Stimulated activated CD4-positive, alpha-beta T cell treated with anti-CD3 and anti-CD28 coated beads, Interleukin-1b, Interleukin-23, amount 100 ng/mL, for 24 hours (primary cell): ENCODE results near the gene CCDC8.
"Not testable (repeated sequence)": the region's sequence is repeated elsewhere in the genome, so short reads cannot be mapped to it uniquely, and the experiment has no call there.

ENCODE experiments used
- DNase-seq, 4 experiments: peaks; one replicate each; pipeline ENCODE4 v3.0.0-alpha.2; 2020; ENCODE audit warnings: low read depth in 4 of 4, low spot score in 1 of 4

CCDC8 gene, protein sequence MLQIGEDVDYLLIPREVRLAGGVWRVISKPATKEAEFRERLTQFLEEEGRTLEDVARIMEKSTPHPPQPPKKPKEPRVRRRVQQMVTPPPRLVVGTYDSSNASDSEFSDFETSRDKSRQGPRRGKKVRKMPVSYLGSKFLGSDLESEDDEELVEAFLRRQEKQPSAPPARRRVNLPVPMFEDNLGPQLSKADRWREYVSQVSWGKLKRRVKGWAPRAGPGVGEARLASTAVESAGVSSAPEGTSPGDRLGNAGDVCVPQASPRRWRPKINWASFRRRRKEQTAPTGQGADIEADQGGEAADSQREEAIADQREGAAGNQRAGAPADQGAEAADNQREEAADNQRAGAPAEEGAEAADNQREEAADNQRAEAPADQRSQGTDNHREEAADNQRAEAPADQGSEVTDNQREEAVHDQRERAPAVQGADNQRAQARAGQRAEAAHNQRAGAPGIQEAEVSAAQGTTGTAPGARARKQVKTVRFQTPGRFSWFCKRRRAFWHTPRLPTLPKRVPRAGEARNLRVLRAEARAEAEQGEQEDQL

GRCh38 chr19:46413262-46414031 is at the start of gene CCDC8:
Gene CCDC8 (minus strand): TSS chr19:46413564. CDS start chr19:46412810, 754 bp downstream.
- no peak for DNase-seq

- DNase-seq: no peak
Observed at GRCh38 chr19:46461537-46461936, 48.2 kb upstream of the CCDC8 start.

DNA sequence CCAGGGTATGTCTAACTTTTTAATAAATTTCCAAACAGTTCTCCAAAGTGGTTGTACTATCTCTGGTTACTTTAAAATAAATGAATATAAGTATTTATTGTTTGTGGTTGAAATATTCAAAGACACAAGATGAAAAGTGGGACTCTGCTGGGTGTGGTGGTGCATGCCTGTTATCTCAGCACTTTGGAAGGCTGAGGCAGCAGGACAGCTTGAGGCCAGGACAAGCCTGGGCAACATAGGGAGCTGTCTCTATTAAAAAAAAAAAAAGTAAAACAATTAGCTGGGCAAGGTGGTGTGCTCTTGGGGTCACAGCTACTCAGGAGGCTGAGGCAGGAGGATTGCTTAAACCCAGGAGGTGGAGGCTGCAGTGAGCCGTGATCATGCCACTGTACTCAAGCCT is 47.6 kb upstream of the CCDC8 start:
- DNase-seq: no peak

DNA sequence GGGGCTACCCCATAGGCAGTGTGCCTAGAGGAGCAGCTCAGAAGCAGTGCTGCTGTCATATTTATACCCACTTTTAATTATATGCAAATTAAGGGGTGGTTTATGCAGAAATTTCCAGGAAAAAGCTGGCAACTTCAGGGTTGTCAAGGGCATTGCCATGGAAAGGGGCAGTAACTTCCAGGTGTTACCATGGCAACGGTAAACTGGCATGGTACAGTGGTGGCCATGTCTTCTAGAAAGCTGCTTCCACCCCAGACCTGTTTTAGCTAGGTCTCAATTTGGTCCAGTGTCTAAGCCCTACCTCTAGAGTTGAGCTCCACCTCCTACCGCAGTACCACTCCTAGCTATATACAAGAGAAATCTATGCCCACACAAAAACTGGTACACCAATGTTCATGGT is 46.7 kb upstream of the CCDC8 start:
- DNase-seq: no peak

DNA sequence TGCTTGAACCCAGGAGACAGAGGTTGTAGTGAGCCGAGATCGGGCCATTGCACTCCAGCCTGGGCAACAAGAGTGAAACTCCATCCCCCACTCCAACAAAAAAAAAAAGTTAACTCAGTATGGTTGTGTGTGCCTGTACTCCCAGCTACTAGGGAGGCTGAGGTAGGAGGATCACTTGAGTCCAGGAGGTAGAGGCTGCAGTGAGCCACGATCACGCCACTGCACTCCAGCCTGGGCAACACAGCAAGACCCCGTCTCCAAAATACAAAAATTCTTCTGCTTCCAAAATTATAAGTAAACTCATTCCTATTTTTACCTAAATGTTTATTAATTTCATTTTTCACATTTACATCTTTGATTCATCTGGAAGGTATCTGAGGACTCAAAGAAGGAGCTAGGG is 43.6 kb upstream of the CCDC8 start:
- DNase-seq: no peak

DNA sequence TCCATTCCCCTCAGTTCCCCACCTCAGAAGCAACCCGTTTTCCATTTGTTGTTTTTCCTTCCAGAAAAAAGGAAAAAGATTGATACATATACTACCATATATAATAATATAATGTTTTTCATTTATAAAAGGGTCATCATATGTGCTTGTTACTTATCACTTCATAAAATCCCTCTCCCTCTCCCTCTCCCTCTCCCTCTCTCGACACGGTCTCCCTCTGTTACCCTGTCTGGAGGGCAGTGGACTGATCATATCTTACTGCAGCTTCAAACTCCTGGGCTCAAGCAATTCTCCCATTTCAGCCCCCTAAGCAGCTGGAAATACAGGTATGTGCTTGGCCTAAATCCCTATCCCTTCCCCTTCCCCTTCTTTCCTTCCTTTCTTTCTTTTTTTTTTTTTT is 40.9 kb upstream of the CCDC8 start:
- no peak for DNase-seq

DNA sequence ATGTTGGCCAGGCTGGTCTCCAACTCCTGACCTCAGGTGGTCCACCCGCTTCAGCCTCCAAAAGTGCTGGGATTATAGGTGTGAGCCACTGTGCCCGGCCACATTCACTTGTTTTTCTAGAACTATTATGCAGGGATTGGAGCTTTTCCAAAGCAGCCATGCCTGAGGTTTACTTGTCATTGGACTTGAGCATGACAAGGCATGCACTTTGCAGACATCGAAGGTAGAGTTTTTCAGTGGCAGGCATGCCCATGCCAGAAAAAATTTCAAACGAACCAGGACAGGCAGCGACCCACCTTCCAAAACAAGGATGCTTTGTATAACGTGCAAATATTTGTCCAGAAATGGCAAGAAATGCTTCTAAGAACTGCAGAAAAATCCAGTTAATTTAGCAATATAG is 40.3 kb upstream of the CCDC8 start:
- DNase-seq: no peak

DNA sequence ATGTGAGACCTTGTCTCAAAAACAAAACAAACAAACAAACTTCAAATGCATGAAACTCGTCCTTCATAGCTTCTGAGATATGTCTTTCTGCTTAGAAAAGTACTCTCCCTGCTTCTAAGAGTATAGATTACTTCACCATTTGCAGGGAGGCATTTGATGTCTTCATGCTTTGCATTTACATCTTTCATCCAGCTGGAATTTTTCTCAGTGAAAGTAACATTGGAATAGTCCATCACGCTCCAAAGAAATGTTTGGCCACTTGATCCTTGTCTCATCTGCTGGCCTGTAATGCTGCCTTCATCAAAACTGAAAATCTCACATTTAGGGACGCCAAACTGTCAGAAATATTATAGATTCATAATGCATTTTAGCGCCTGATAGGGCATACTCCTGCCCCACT is 38.8 kb upstream of the CCDC8 start:
- no peak for DNase-seq

DNA sequence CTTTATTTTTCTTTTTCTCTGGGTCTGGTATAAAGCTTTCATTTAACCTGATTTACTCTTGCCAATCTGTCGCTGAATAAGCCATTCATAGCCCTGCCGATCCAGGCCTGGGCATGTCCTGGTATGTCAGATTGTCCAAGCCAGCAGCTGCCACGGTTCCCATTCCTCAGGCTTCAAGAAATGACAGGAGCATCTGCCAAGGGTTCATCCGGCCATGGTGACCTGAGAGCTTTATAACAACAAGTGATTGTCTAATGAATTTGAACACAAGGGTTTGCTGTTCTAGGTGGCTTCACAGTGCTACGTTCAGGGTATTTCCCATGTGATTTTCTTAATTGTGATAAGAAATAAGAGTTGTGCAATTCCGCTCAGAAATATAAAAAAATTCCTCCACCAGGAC is 38.0 kb upstream of the CCDC8 start:
- no peak for DNase-seq

- no peak for DNase-seq
Observed at GRCh38 chr19:46450737-46451136, 37.4 kb upstream of the CCDC8 start.

DNA sequence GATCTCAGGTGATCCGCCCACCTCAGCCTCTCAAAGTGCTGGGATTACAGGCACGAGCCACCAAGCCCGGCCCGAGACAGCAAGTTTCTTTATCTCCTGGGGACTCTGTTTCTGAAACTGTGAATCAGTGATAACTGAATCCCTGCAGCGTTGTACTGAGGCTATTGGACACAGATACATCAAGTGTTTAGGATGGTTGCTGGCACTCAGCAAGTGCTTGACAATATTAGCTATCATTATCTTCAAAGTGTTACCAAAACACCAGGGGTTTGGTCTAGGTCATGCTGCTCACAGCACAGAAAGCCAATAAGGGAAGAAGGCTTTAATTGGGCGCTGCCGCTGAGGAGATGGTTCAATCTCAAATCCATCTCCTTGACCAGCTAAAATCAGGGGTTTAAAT is 35.9 kb upstream of the CCDC8 start:
- DNase-seq: no peak

- no peak for DNase-seq
Observed at GRCh38 chr19:46448601-46449000, 35.2 kb upstream of the CCDC8 start.

- DNase-seq: no peak
Observed at GRCh38 chr19:46447824-46448223, 34.5 kb upstream of the CCDC8 start.

DNA sequence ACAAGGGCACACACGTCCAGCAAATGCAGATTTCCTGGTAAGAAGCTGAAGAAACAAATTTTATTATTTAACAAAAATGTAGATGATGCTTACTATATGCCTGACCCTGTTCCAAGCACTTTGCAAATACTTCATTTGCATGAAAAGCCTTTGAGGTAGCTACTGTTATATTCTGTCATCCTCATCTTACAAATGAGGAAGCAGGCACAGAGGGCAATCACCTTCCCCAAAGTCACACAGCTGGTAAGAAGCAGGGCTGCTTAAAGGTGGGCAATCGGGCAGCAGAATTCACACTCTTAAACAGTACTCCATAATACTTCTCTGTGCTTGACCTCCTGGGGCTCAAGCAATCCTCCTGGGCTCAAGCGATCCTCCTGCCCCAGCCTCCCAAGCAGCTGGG is 33.6 kb upstream of the CCDC8 start:
- DNase-seq: no peak

DNA sequence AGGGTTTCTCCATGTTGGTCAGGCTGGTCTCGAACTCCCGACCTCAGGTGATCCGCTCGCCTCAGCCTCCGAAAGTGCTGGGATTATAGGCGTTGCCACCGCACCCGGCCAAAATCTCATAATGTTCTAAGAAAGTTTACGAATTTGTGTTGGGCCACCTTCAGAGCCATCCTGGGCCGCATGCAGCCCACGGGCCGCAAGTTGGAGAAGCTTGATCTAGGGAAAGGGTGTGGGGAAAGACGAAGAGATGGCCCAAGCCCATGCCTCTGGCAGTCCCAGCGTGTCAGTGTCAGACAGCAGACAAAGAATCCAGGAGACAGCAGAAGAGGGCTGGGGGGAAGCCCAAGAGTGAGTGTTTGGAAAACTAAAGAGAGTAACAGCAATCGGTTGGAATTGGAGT is 32.7 kb upstream of the CCDC8 start:
- DNase-seq: no peak

GRCh38 chr19:46442808-46443450 is 29.6 kb upstream of the CCDC8 start:
- no peak for DNase-seq

GRCh38 chr19:46441866-46442265 is 28.5 kb upstream of the CCDC8 start:
- DNase-seq: no peak

GRCh38 chr19:46435689-46436088 is 22.3 kb upstream of the CCDC8 start:
- not testable (repeated sequence) for DNase-seq

DNA sequence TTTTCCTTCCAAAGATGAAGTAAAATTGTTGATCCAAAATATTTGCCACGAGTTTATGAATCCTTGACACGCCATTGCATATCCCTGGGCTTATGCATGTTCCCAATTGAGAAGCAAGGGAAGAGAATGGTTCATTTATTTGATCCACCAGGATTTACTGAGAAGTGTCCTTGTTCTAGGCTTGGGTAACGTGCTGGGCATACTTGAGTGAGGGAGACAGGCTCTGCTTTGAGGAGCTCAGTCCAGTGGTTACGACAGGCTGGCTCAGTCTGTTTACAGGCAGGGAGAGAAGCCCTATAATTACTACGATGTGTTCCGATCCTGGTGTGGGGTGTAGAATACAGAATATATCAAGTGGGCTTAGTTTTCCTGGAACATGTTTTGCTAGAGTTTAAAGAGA is 21.6 kb upstream of the CCDC8 start:
- DNase-seq: no peak

GRCh38 chr19:46433470-46433869 is 20.1 kb upstream of the CCDC8 start:
- not testable (repeated sequence) for DNase-seq

- DNase-seq: no peak
Observed at GRCh38 chr19:46431824-46432223, 18.5 kb upstream of the CCDC8 start.

GRCh38 chr19:46429999-46430398 is 16.6 kb upstream of the CCDC8 start:
- no peak for DNase-seq
